ENCODE measurements around the gene CHST12. TPM values are rescaled to one million over a fixed set of nuclear protein-coding genes. Genes with fewer than 3 reads are reported as not detected.

CHST12 gene
- total RNA-seq, 1 donor from 2014 or later: 29.8 TPM

GRCh38 chr7:2493205-2494164 lies 90.1 kb downstream of the CHST12 start:
- H3K27ac ChIP-seq: no peak overlapping the region

GRCh38 chr7:2494191-2495130 lies 91.0 kb downstream of the CHST12 start:
- Histone ChIP-seq H3K27ac (no peak overlapping the region), H3K36me3 (no peaks in the 10 kb centered on the region), H3K4me1 (peaks cover 15% of the 10 kb centered on the region), H3K27me3 (peaks cover 16% of the 10 kb centered on the region), H3K9me3 (no peaks in the 10 kb centered on the region), H3K4me3 (no peak overlapping the region)
- intact Hi-C loops (cut with DNase I): no loop called here
- TF ChIP-seq, protein P1, sequence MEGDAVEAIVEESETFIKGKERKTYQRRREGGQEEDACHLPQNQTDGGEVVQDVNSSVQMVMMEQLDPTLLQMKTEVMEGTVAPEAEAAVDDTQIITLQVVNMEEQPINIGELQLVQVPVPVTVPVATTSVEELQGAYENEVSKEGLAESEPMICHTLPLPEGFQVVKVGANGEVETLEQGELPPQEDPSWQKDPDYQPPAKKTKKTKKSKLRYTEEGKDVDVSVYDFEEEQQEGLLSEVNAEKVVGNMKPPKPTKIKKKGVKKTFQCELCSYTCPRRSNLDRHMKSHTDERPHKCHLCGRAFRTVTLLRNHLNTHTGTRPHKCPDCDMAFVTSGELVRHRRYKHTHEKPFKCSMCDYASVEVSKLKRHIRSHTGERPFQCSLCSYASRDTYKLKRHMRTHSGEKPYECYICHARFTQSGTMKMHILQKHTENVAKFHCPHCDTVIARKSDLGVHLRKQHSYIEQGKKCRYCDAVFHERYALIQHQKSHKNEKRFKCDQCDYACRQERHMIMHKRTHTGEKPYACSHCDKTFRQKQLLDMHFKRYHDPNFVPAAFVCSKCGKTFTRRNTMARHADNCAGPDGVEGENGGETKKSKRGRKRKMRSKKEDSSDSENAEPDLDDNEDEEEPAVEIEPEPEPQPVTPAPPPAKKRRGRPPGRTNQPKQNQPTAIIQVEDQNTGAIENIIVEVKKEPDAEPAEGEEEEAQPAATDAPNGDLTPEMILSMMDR (IDR thresholded peaks at IDR 0.05): no peak
- DNase-seq: no peak
- ATAC-seq: peak; percentile 47

More at GRCh38 chr7:2493205-2494164, 90.1 kb downstream of the CHST12 start:
- no peaks in the 10 kb centered on the region for H3K9me3 ChIP-seq
- peaks cover 20% of the 10 kb centered on the region for H3K4me1 ChIP-seq
- no peak overlapping the region for H3K4me3 ChIP-seq
- intact Hi-C loops (cut with DNase I): no loop called here
- ATAC-seq (no peak), DNase-seq (no peak)
- H3K36me3 ChIP-seq: no peaks in the 10 kb centered on the region
- TF ChIP-seq, protein P1 (IDR thresholded peaks at IDR 0.05): no peak
- peaks cover 16% of the 10 kb centered on the region for H3K27me3 ChIP-seq

GRCh38 chr7:2495418-2496299 lies 92.2 kb downstream of the CHST12 start:
- Histone ChIP-seq H3K27me3 (peaks cover 16% of the 10 kb centered on the region), H3K4me1 (peaks cover 13% of the 10 kb centered on the region), H3K27ac (no peak overlapping the region), H3K36me3 (no peaks in the 10 kb centered on the region), H3K4me3 (no peak overlapping the region), H3K9me3 (no peaks in the 10 kb centered on the region)
- TF ChIP-seq, protein P1 (IDR thresholded peaks at IDR 0.05): no peak
- intact Hi-C loops (cut with DNase I): no loop called here
- ATAC-seq (no peak), DNase-seq (no peak)

DNA sequence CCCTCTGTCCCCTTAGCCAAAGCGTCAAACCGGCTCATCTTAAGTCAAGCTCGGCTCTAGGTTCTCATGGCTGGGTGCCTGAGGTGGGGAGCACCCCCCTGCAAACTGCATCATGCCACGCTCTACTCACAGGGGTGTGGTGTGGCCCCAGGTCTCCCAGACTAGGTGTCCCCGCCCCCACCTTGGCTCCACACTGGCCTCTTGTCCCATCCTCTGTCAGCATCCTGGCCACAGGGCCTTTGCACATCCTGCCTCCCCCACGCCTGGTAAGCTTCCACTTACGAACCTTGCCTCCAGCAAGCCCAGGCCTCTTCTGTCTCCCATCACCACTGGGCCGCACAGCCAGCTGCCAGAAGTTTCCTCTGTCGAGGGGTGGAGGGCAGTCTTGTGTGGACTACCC lies 93.0 kb downstream of the CHST12 start:
- no peak for ATAC-seq
- Histone ChIP-seq H3K4me3 (no peak overlapping the region), H3K36me3 (no peaks in the 10 kb centered on the region), H3K9me3 (no peaks in the 10 kb centered on the region), H3K27me3 (peaks cover 16% of the 10 kb centered on the region), H3K27ac (no peak overlapping the region), H3K4me1 (peaks cover 13% of the 10 kb centered on the region)
- no peak for DNase-seq
- TF ChIP-seq, protein P1 (IDR thresholded peaks at IDR 0.05): no peak
- intact Hi-C loops (cut with DNase I): no loop called here

- H3K27ac ChIP-seq: no peak overlapping the region
- TF ChIP-seq, protein P1 (IDR thresholded peaks at IDR 0.05): no peak
- H3K9me3 ChIP-seq: no peaks in the 10 kb centered on the region
- no peaks in the 10 kb centered on the region for H3K36me3 ChIP-seq
- H3K27me3 ChIP-seq: peaks cover 16% of the 10 kb centered on the region
- ATAC-seq (no peak), DNase-seq (no peak)
- no peak overlapping the region for H3K4me3 ChIP-seq
- H3K4me1 ChIP-seq: peaks cover 13% of the 10 kb centered on the region
- intact Hi-C loops (cut with DNase I): no loop called here
Observed at GRCh38 chr7:2497065-2497464, 93.7 kb downstream of the CHST12 start.

Data from upper lobe of right lung (tissue), 1 donor.